Fibroblast of lung (primary cell): ENCODE results near the gene NEFH. TPM values are rescaled to one million over a fixed set of nuclear protein-coding genes. Genes with fewer than 3 reads are reported as not detected.

Experiments
- DNase-seq, 2 donors: peaks; one replicate each; pipeline versions ENCODE4 v3.0.0 to v3.0.0-alpha.2; 2010; ENCODE audit warnings: low read depth in 2 of 2
- H2AFZ ChIP-seq: 2 replicates; pipeline ENCODE4 v1.5.1; 2012; ENCODE audit warnings: low read length, control low read depth, inconsistent platforms
- H3K27ac ChIP-seq: 2 replicates; pipeline ENCODE4 v1.5.1; 2011; ENCODE audit warnings: low read length, control low read depth; ENCODE audit not compliant: insufficient read depth
- H3K27me3 ChIP-seq: 2 replicates; pipeline ENCODE4 v1.5.1; 2011; ENCODE audit warnings: mild to moderate bottlenecking, low read length; ENCODE audit not compliant: control insufficient read depth, insufficient read depth
- H3K36me3 ChIP-seq: 2 replicates; pipeline ENCODE4 v1.5.1; 2011; ENCODE audit warnings: low read length; ENCODE audit not compliant: control insufficient read depth, insufficient read depth
- H3K4me1 ChIP-seq: 2 replicates; pipeline ENCODE4 v1.5.1; 2011; ENCODE audit warnings: low read length; ENCODE audit not compliant: control insufficient read depth, insufficient read depth; ENCODE audit errors: extremely low read depth
- H3K4me2 ChIP-seq: 2 replicates; pipeline ENCODE4 v1.5.1; 2011; ENCODE audit warnings: low read length, control low read depth; ENCODE audit not compliant: insufficient read depth; ENCODE audit errors: extremely low read depth
- H3K4me3 ChIP-seq, 4 experiments: fragments of 200-600 bp in 1 of 4; sonication (generic) in 1 of 4; replicated peaks in 1 of 4; 2 replicates each; pipeline ENCODE4 v1.5.1; 2011 to 2016; ENCODE audit warnings: low read length in 4 of 4, low read depth in 3 of 4, mild to moderate bottlenecking in 3 of 4, control low read depth in 2 of 4, inconsistent platforms in 1 of 4, mixed read lengths in 1 of 4; ENCODE audit not compliant: insufficient read depth in 1 of 4; ENCODE audit errors: control extremely low read depth in 1 of 4
- H3K79me2 ChIP-seq: 2 replicates; pipeline ENCODE4 v1.5.1; 2012; ENCODE audit warnings: mild to moderate bottlenecking, low read length, inconsistent platforms; ENCODE audit not compliant: control insufficient read depth, insufficient read depth
- H3K9ac ChIP-seq: 2 replicates; pipeline ENCODE4 v1.5.1; 2011; ENCODE audit warnings: mild to moderate bottlenecking, low read length, control low read depth; ENCODE audit not compliant: insufficient read depth
- H3K9me3 ChIP-seq: 2 replicates; pipeline ENCODE4 v1.5.1; 2012; ENCODE audit warnings: low read depth, low read length; ENCODE audit not compliant: control insufficient read depth, insufficient read depth
- H4K20me1 ChIP-seq: 2 replicates; pipeline ENCODE4 v1.5.1; 2011; ENCODE audit warnings: low read length; ENCODE audit not compliant: control insufficient read depth, insufficient read depth; ENCODE audit errors: extremely low read depth
- EZH2 ChIP-seq: IDR thresholded peaks from 2 replicates; pipeline ENCODE4 v1.5.1; 2012; ENCODE audit warnings: low read length, control low read depth, mild to moderate bottlenecking; ENCODE audit errors: missing control alignments
- polyA plus RNA-seq, 2 donors: library from polyadenylated mRNA; depleted of rRNA in 1 of 2; stranded (reverse) in 1 of 2; unstranded in 1 of 2; fragments of >200 nt; gene quantifications; 2 replicates each; pipeline ENCODE4 v1.2.1, GENCODE V29; 2011 to 2012; ENCODE audit warnings: missing spikeins in 1 of 2
- total RNA-seq: library from RNA; depleted of rRNA; stranded (reverse); fragments of >200 nt; gene quantifications from 2 replicates; pipeline ENCODE4 v1.2.1, GENCODE V29; 2014
- TF ChIP-seq, protein P1 (sequence below), 2 donors: IDR thresholded peaks in 1 of 2; conservative IDR thresholded peaks in 1 of 2; 1 replicate in 1 of 2; 2 replicates in 1 of 2; pipeline ENCODE4 v1.5.1; 2011 to 2012; ENCODE audit warnings: low read length in 2 of 2, control low read depth in 1 of 2, inconsistent platforms in 1 of 2, low read depth in 1 of 2, mild to moderate bottlenecking in 1 of 2

The NEFH gene
- total and polyA plus RNA-seq, 2 donors (not counting 1 experiment from before 2014, with no cell fraction given): 0.17 to 0.37 TPM

- Histone ChIP-seq H3K27ac (no peak overlapping the region), H3K79me2 (no peaks in the 10 kb centered on the region), H3K4me3 (no peak overlapping the region), H3K4me2 (no peak overlapping the region), H3K4me1 (no peaks in the 10 kb centered on the region), H3K36me3 (peaks cover 15% of the 10 kb centered on the region), H3K9ac (no peak overlapping the region), H3K27me3 (no peaks in the 10 kb centered on the region), H2AFZ (no peak overlapping the region), H4K20me1 (no peaks in the 10 kb centered on the region), H3K9me3 (no peaks in the 10 kb centered on the region)
- TF ChIP-seq EZH2: no peak
- TF ChIP-seq, protein P1, sequence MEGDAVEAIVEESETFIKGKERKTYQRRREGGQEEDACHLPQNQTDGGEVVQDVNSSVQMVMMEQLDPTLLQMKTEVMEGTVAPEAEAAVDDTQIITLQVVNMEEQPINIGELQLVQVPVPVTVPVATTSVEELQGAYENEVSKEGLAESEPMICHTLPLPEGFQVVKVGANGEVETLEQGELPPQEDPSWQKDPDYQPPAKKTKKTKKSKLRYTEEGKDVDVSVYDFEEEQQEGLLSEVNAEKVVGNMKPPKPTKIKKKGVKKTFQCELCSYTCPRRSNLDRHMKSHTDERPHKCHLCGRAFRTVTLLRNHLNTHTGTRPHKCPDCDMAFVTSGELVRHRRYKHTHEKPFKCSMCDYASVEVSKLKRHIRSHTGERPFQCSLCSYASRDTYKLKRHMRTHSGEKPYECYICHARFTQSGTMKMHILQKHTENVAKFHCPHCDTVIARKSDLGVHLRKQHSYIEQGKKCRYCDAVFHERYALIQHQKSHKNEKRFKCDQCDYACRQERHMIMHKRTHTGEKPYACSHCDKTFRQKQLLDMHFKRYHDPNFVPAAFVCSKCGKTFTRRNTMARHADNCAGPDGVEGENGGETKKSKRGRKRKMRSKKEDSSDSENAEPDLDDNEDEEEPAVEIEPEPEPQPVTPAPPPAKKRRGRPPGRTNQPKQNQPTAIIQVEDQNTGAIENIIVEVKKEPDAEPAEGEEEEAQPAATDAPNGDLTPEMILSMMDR (conservative IDR thresholded peaks at IDR 0.05 in 1 of 2, IDR thresholded peaks at IDR 0.05 in 1 of 2; ENCODE audit: low read depth in 1 of 2, low read length in 2 of 2): no peak
- DNase-seq: no peak
These were observed 51.4 kb downstream of the NEFH start for GRCh38 chr22:29531419-29531818.

DNA sequence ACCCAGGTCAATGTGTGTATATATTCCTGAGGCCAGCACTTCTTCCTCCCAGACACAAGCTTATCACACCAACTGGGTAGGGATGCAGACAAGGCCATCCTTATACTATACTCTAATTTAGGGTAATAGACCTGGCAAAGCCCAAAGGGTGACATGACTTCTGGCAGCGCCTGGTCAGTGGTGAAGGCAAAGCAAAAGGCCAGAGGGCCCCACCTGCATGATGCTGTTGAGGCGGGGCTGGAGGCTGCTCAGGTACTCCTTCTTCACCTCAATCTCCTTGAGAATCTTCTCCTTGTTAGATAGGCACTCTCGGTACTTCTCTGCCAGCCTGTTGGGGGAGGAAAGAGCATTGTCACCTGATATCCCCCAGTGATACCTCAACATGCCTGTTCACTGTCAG, 56.4 kb downstream of the NEFH start:
- no peak overlapping the region for H3K4me2 ChIP-seq

GRCh38 chr22:29539105-29539504, 59.1 kb downstream of the NEFH start:
- TF ChIP-seq EZH2: no peak
- TF ChIP-seq, protein P1 (conservative IDR thresholded peaks at IDR 0.05 in 1 of 2, IDR thresholded peaks at IDR 0.05 in 1 of 2; ENCODE audit: low read depth in 1 of 2, low read length in 2 of 2): no peak
- H2AFZ ChIP-seq: no peak overlapping the region
- no peaks in the 10 kb centered on the region for H3K27me3 ChIP-seq
- peaks cover 12% of the 10 kb centered on the region for H3K36me3 ChIP-seq
- no peak overlapping the region for H3K4me3 ChIP-seq
- DNase-seq: no peak
- H3K4me2 ChIP-seq: no peak overlapping the region
- no peak overlapping the region for H3K9ac ChIP-seq
- H3K9me3 ChIP-seq: no peaks in the 10 kb centered on the region
- H3K4me1 ChIP-seq: no peaks in the 10 kb centered on the region
- no peaks in the 10 kb centered on the region for H4K20me1 ChIP-seq
- H3K27ac ChIP-seq: no peak overlapping the region
- H3K79me2 ChIP-seq: no peaks in the 10 kb centered on the region

More for the DNA sequence above, 56.4 kb downstream of the NEFH start:
- no peak overlapping the region for H3K9ac ChIP-seq
- no peaks in the 10 kb centered on the region for H3K79me2 ChIP-seq
- DNase-seq: no peak
- TF ChIP-seq, protein P1 (conservative IDR thresholded peaks at IDR 0.05 in 1 of 2, IDR thresholded peaks at IDR 0.05 in 1 of 2; ENCODE audit: low read depth in 1 of 2, low read length in 2 of 2): no peak
- no peak for TF ChIP-seq EZH2
- no peaks in the 10 kb centered on the region for H4K20me1 ChIP-seq
- H2AFZ ChIP-seq: no peak overlapping the region
- no peaks in the 10 kb centered on the region for H3K27me3 ChIP-seq
- H3K9me3 ChIP-seq: no peaks in the 10 kb centered on the region
- H3K4me3 ChIP-seq: no peak overlapping the region
- H3K4me1 ChIP-seq: no peaks in the 10 kb centered on the region
- H3K27ac ChIP-seq: no peak overlapping the region
- peaks cover 14% of the 10 kb centered on the region for H3K36me3 ChIP-seq

Other genes with a start within 250 kb of the NEFH start
- 20.3 and 20.6 TPM in 2 replicates for gene RHBDD3, start 212.2 kb upstream of the NEFH start, total RNA-seq
- 6.7 and 7.2 TPM in 2 replicates for gene RHBDD3, start 212.2 kb upstream of the NEFH start, polyA plus RNA-seq
- 107 and 150 TPM in 2 replicates for gene EWSR1, start 211.9 kb upstream of the NEFH start, total RNA-seq
- 172 and 224 TPM in 2 replicates for gene EWSR1, start 211.9 kb upstream of the NEFH start, polyA plus RNA-seq
- 6.9 and 8.9 TPM in 2 replicates for gene GAS2L1, start 173.6 kb upstream of the NEFH start, total RNA-seq
- gene GAS2L1, start 173.6 kb upstream of the NEFH start, polyA plus RNA-seq: 5.4 and 7.5 TPM in 2 replicates
- not detected in 2 replicates for gene RASL10A, start 164.5 kb upstream of the NEFH start, total RNA-seq
- not detected in 2 replicates for gene RASL10A, start 164.5 kb upstream of the NEFH start, polyA plus RNA-seq
- gene AP1B1, start 91.6 kb upstream of the NEFH start, total RNA-seq: 26.2 and 44.1 TPM in 2 replicates
- gene AP1B1, start 91.6 kb upstream of the NEFH start, polyA plus RNA-seq: 45.6 and 76.0 TPM in 2 replicates
- gene RFPL1, start 41.6 kb upstream of the NEFH start, total RNA-seq: not detected in 2 replicates
- not detected in 2 replicates for gene RFPL1, start 41.6 kb upstream of the NEFH start, polyA plus RNA-seq
- gene THOC5, start 73.5 kb downstream of the NEFH start, total RNA-seq: 47.8 and 52.8 TPM in 2 replicates
- gene THOC5, start 73.5 kb downstream of the NEFH start, polyA plus RNA-seq: 48.5 and 60.7 TPM in 2 replicates
- 33.9 and 55.5 TPM in 2 replicates for gene NIPSNAP1, start 100.9 kb downstream of the NEFH start, total RNA-seq
- gene NIPSNAP1, start 100.9 kb downstream of the NEFH start, polyA plus RNA-seq: 51.8 and 62.1 TPM in 2 replicates
- gene NF2, start 123.4 kb downstream of the NEFH start, total RNA-seq: 37.0 and 55.5 TPM in 2 replicates
- gene NF2, start 123.4 kb downstream of the NEFH start, polyA plus RNA-seq: 80.9 and 108 TPM in 2 replicates
- not detected in 2 replicates for gene CABP7, start 239.8 kb downstream of the NEFH start, total RNA-seq
- gene CABP7, start 239.8 kb downstream of the NEFH start, polyA plus RNA-seq: not detected in 2 replicates